K562 (cell line): ENCODE results near the gene LRRC3. TPM values are rescaled to one million over a fixed set of nuclear protein-coding genes. Genes with fewer than 3 reads are reported as not detected.

Experiments used
- ATAC-seq: fragments of 200-7000 bp; cut with Tn5 transposase; 3 replicates; pipeline ENCODE4 v1.9.1; 2020; ENCODE audit warnings: moderate library complexity
- BruUV-seq: library from RNA; stranded (reverse); fragments of 400-500 nt; replicated peaks from 2 replicates; lab custom pipeline; 2021; lab: Mats Ljungman, UMichigan
- CTCF ChIA-PET: fragments of 300-600 bp; formaldehyde crosslinking; extraction: SDS; loops from one replicate; lab custom pipeline; 2021; ENCODE audit warnings: low intra/inter-chr PET ratio; lab: Yijun Ruan, JAX
- POLR2A ChIA-PET: fragments of 300-600, 350-650 bp; sonication (Branson Sonifier 250); formaldehyde crosslinking; extraction: SDS; loops from one replicate; lab custom pipeline; 2021; ENCODE audit warnings: antibody characterized with exemption, inconsistent platforms; lab: Yijun Ruan, JAX
- DNase-seq, 4 experiments: peaks; one replicate each; pipeline versions ENCODE4 v3.0.0 to v3.0.0-alpha.2; 2011 to 2018; ENCODE audit warnings: low spot score in 3 of 4, mixed read lengths in 3 of 4; ENCODE audit errors: extremely low read depth in 1 of 4
- FAIRE-seq: peaks from 2 replicates; lab custom pipeline; 2011; peaks lifted over from hg19 to GRCh38; lab: Jason Lieb, UNC
- H2AFZ ChIP-seq: 2 replicates; pipeline ENCODE4 v1.6.0; 2011; ENCODE audit warnings: low read depth, low read length, control low read depth, inconsistent platforms
- H3K27ac ChIP-seq: fragments of 200-600 bp; 3 replicates; pipeline ENCODE4 v1.8.0; 2011; ENCODE audit warnings: low read depth, mild to moderate bottlenecking, control low read depth, inconsistent platforms, low read length, moderate library complexity, mixed read lengths; ENCODE audit errors: extremely low read depth
- H3K27me3 ChIP-seq, 2 experiments: fragments of 300-600 bp in 1 of 2; 2 replicates in 1 of 2; 3 replicates in 1 of 2; pipeline versions ENCODE4 v1.6.0 to v1.8.0; 2011; ENCODE audit warnings: inconsistent platforms in 2 of 2, low read length in 2 of 2, mild to moderate bottlenecking in 1 of 2, mixed read lengths in 1 of 2, moderate library complexity in 1 of 2; ENCODE audit not compliant: control insufficient read depth in 2 of 2, insufficient read depth in 2 of 2
- H3K36me3 ChIP-seq: fragments of 300-600 bp; 3 replicates; pipeline ENCODE4 v1.8.0; 2011; ENCODE audit warnings: mild to moderate bottlenecking, low read length, inconsistent platforms; ENCODE audit not compliant: control insufficient read depth, insufficient read depth
- H3K4me1 ChIP-seq, 2 experiments: fragments of 200-600 bp in 1 of 2; replicated peaks in 1 of 2; 2 replicates in 1 of 2; 3 replicates in 1 of 2; pipeline versions ENCODE4 v1.5.1 to v1.8.0; 2011; ENCODE audit warnings: inconsistent platforms in 2 of 2, low read length in 2 of 2, mild to moderate bottlenecking in 1 of 2, mixed read lengths in 1 of 2, moderate library complexity in 1 of 2; ENCODE audit not compliant: control insufficient read depth in 2 of 2, insufficient read depth in 2 of 2
- H3K4me2 ChIP-seq: 2 replicates; pipeline ENCODE4 v1.6.1; 2011; ENCODE audit warnings: low read length, control low read depth, inconsistent platforms, mixed read lengths; ENCODE audit not compliant: insufficient read depth
- H3K4me3 ChIP-seq: fragments of 200-600 bp; sonication (generic), shearing (Covaris generic); 2 replicates; pipeline ENCODE4 v1.5.1; 2016; ENCODE audit warnings: control low read depth, inconsistent platforms
- H3K79me2 ChIP-seq: fragments of 200-600 bp; 3 replicates; pipeline ENCODE4 v1.8.0; 2011; ENCODE audit warnings: low read length, inconsistent platforms; ENCODE audit not compliant: control insufficient read depth, insufficient read depth
- H3K9ac ChIP-seq, 2 experiments: 2 replicates each; pipeline versions ENCODE4 v1.6.0 to v1.6.1; 2011; ENCODE audit warnings: low read depth in 2 of 2, low read length in 2 of 2, control low read depth in 1 of 2, inconsistent platforms in 1 of 2, mild to moderate bottlenecking in 1 of 2, mixed read lengths in 1 of 2; ENCODE audit not compliant: insufficient read depth in 1 of 2
- H3K9me1 ChIP-seq: one replicate; pipeline ENCODE4 v1.6.0; 2011; ENCODE audit warnings: inconsistent platforms, mild to moderate bottlenecking, low read length, moderate library complexity; ENCODE audit not compliant: control insufficient read depth, insufficient read depth
- H3K9me3 ChIP-seq: replicated peaks from 2 replicates; pipeline ENCODE4 v1.5.1; 2011; ENCODE audit warnings: low read depth, low read length, inconsistent platforms; ENCODE audit not compliant: control insufficient read depth, insufficient read depth
- H4K20me1 ChIP-seq: replicated peaks from 2 replicates; pipeline ENCODE4 v1.6.1; 2011; ENCODE audit warnings: low read length, inconsistent platforms, mixed read lengths; ENCODE audit not compliant: control insufficient read depth, insufficient read depth
- HOMEZ ChIP-seq: fragments of 250-450 bp; sonication (Bioruptor Pico); IDR thresholded peaks from 2 replicates; pipeline ENCODE4 v1.4.0; 2020; ENCODE audit warnings: mild to moderate bottlenecking, moderate library complexity
- LEF1 ChIP-seq: fragments of 450-650 bp; IDR thresholded peaks from 2 replicates; pipeline ENCODE4 v1.6.1; 2016; ENCODE audit warnings: mild to moderate bottlenecking
- MTA3 ChIP-seq: fragments of 450-650 bp; formaldehyde crosslinking; IDR thresholded peaks from 2 replicates; pipeline ENCODE4 v1.6.1; 2017; ENCODE audit warnings: mild to moderate bottlenecking, borderline replicate concordance
- NUFIP1 ChIP-seq: fragments of 450-650 bp; IDR thresholded peaks from 2 replicates; pipeline ENCODE4 v1.6.1; 2018; ENCODE audit not compliant: partially characterized antibody
- ZBTB12 ChIP-seq: fragments of 250-450 bp; sonication (Bioruptor Pico); IDR thresholded peaks from 2 replicates; pipeline ENCODE4 v1.4.0; 2020
- WGBS: fragments of 100-300 bp; shearing (Covaris generic); methylation state at CpG from one replicate; pipeline ENCODE4 v1.1.6; 2016; ENCODE audit warnings: low coverage, mixed read lengths; ENCODE audit not compliant: insufficient coverage; ENCODE audit errors: missing lambda C conversion rate; 5-methylcytosine and 5-hydroxymethylcytosine counted together
- in situ Hi-C: fragments of 300-500 bp; cut with MboI; formaldehyde crosslinking; loops from 4 replicates; pipeline ENCODE4 v1.15.0; 2018; ENCODE audit warnings: inconsistent platforms, mixed read lengths
- intact Hi-C: fragments of 100-400 bp; cut with micrococcal nuclease; formaldehyde crosslinking; loops from 2 replicates; pipeline ENCODE4 v1.14.2; 2022
- polyA plus RNA-seq, 8 experiments: library from polyadenylated mRNA; depleted of rRNA in 4 of 8; stranded (reverse) in 5 of 8; unstranded in 3 of 8; fragments of >200 nt; fragmentation: Nextera tagmentation in 2 of 8; fragmentation: Illumina TruSeq in 1 of 8; extraction: Ambion mirVana in 2 of 8; extraction: Trizol in 1 of 8; gene quantifications; 2 replicates each; pipeline versions ENCODE4 v1.2.1 to v1.2.3, GENCODE V29; 2011 to 2014; ENCODE audit warnings: inconsistent platforms in 1 of 8, missing spikeins in 1 of 8
- total RNA-seq, 7 experiments: library from RNA; depleted of rRNA in 6 of 7; stranded (reverse); fragments of >200 nt in 6 of 7; fragmentation: Illumina TruSeq in 2 of 7; extraction: Trizol in 2 of 7; gene quantifications; 2 replicates each; pipeline versions ENCODE4 v1.2.1 to v1.2.3, GENCODE V29; 2011 to 2021; ENCODE audit warnings: low replicate concordance in 1 of 7

LRRC3 gene
- total and polyA plus RNA-seq, 9 of the 15 experiments (the other 6 are each of a cell fraction or from before 2014, with no cell fraction given) = 0.04 TPM; not detected in 7

DNA sequence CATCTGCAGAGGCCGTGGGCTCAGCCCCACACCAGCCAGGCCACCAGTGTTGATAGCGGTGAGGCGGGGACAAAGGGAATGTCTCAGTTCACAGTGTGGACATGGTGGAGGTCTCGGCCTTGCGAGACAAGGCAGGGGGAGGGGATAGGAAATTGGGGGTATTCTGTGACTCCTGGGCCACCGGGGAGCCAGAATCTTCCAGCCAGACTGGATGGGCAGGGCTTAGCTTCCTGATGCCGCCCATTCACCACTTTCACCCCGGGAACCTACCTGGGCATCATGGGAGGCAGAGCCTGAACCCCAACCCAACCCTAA lies 5.1 kb downstream of the LRRC3 start:
- peaks cover 32 to 88% of the 10 kb centered on the region in 2 experiments for H3K27me3 ChIP-seq
- no peak for TF ChIP-seq ZBTB12
- no peak for TF ChIP-seq LEF1
- TF ChIP-seq MTA3 = no peak
- no peak for TF ChIP-seq NUFIP1
- TF ChIP-seq, all 486 proteins: peak for 0
- Histone ChIP-seq H3K4me3 (no peak overlapping the region), H3K4me1 (peaks cover 0 to 35% of the 10 kb centered on the region in 2 experiments; a peak in 1 of 5 replicates), H3K9me3 (no peaks in the 10 kb centered on the region), H4K20me1 (peaks cover 7% of the 10 kb centered on the region; the same call in 1 of the 2 replicates), H3K79me2 (no peaks in the 10 kb centered on the region), H3K36me3 (no peaks in the 10 kb centered on the region), H3K9ac (no peak overlapping the region; a peak in 1 of 4 replicates), H3K4me2 (no peak overlapping the region), H2AFZ (no peak overlapping the region), H3K9me1 (no peaks in the 10 kb centered on the region), H3K27ac (no peak overlapping the region)
- no peak for FAIRE-seq
- no TSS peak for BruUV-seq
- intact Hi-C loops = no loop called here
- CTCF ChIA-PET = no interaction called here
- in situ Hi-C loops = no loop called here
- WGBS = 3% methylated on average over 8 of the region's 8 CpGs
- no peak for DNase-seq
- ATAC-seq = no peak
- POLR2A ChIA-PET = no interaction called here

DNA sequence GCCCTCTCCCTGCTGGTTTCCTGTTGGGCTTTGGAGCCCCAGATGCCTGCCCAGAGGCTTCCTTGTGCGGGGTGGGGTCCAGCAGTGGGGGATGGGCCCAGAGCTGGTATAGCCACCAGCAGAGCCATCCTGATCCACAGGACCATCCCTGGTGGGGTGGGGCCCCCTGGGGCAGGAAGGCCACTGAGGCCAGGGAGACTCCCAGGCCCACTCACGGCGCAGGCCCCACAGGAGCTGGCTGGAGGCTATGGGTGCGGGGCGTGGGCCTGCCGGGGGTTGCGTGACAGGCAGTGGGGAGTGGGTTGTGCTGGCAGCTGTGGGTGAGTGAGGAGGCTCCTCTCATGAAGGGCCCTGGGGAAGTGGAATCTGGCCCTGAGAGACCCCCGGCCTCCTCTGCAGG lies 5.7 kb downstream of the LRRC3 start:
- Histone ChIP-seq H3K9me3 (no peaks in the 10 kb centered on the region), H3K4me1 (peaks cover 0 to 29% of the 10 kb centered on the region in 2 experiments; a peak in 1 of 5 replicates), H3K27me3 (peaks cover 32 to 95% of the 10 kb centered on the region in 2 experiments), H3K4me2 (no peak overlapping the region), H3K9ac (no peak overlapping the region), H3K36me3 (no peaks in the 10 kb centered on the region), H3K79me2 (no peaks in the 10 kb centered on the region), H3K27ac (no peak overlapping the region), H3K4me3 (no peak overlapping the region), H4K20me1 (peaks cover 7% of the 10 kb centered on the region; the same call in 1 of the 2 replicates), H2AFZ (no peak overlapping the region)
- ATAC-seq (no peak), DNase-seq (no peak)
- CTCF ChIA-PET = no interaction called here
- WGBS = 4% methylated on average over 8 of the region's 8 CpGs
- BruUV-seq = no TSS peak
- POLR2A ChIA-PET = interaction anchor here (1.1 kb wide), 1 partner anchor 10 kb away, joined by 5 read pairs; no protein-coding TSS in a partner anchor
- TF ChIP-seq HOMEZ (CRISPR knock-in tag) = no peak
- TF ChIP-seq, all 486 proteins: peak for 0
- no peak for FAIRE-seq
- in situ Hi-C loops (no loop called here), intact Hi-C loops (no loop called here)
- no peaks in the 10 kb centered on the region for H3K9me1 ChIP-seq
